ENCODE measurements around the gene SLC25A14. TPM values are rescaled to one million over a fixed set of nuclear protein-coding genes. Genes with fewer than 3 reads are reported as not detected.

SLC25A14 gene
- polyA plus RNA-seq, 1 donor from 2014 or later: 150 TPM

DNA sequence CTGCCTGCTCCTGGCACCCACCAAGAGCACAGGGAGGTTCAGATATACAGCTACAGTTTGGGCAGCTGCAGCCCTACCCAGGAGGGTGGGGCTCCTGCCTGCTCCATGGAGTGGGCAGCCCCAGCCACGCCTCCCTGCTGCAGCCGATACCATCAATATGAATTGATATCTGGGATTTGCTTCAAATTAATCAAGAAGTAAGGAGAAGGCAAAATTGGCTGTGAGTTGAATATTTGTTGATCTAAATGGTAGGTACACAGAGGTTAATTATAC lies 39.8 kb upstream of the SLC25A14 start:
- H3K9ac ChIP-seq (ENCODE audit: low read length): no peak overlapping the region
- no peak overlapping the region for H3K4me2 ChIP-seq (ENCODE audit: low read length)
- no peak overlapping the region for H3K4me3 ChIP-seq (ENCODE audit: low read length)
- H4K20me1 ChIP-seq (ENCODE audit: insufficient read depth): no peaks in the 10 kb centered on the region
- no peaks in the 10 kb centered on the region for H3K27me3 ChIP-seq (ENCODE audit: insufficient read depth, low read depth, low read length)
- no peak overlapping the region for H2AFZ ChIP-seq (ENCODE audit: low read depth, low read length)
- H3K9me3 ChIP-seq (ENCODE audit: low read length): no peaks in the 10 kb centered on the region
- no peak overlapping the region for H3K27ac ChIP-seq (ENCODE audit: low read length)
- no peaks in the 10 kb centered on the region for H3K79me2 ChIP-seq (replicated peaks; ENCODE audit: insufficient read depth, low read length)
- H3K36me3 ChIP-seq (ENCODE audit: insufficient read depth, low read length): no peaks in the 10 kb centered on the region
- H3F3A ChIP-seq (ENCODE audit: insufficient read depth, low read length, poor library complexity, severe bottlenecking): no peaks in the 10 kb centered on the region
- H3K9me2 ChIP-seq (ENCODE audit: insufficient read depth, low read length): no peaks in the 10 kb centered on the region
- TF ChIP-seq POLR2AphosphoS5 (IDR thresholded peaks at IDR 0.05): no peak
- TF ChIP-seq TAF1 (IDR thresholded peaks at IDR 0.05; ENCODE audit: low read depth): no peak
- no peak for TF ChIP-seq EP300 (conservative IDR thresholded peaks at IDR 0.05; ENCODE audit: poor library complexity, severe bottlenecking)
- no peak for TF ChIP-seq RAD21 (conservative IDR thresholded peaks at IDR 0.05)
- TF ChIP-seq EZH2 (IDR thresholded peaks at IDR 0.05; ENCODE audit: borderline replicate concordance, insufficient read depth, low read length, poor library complexity, severe bottlenecking): no peak
- TF ChIP-seq, protein P1, sequence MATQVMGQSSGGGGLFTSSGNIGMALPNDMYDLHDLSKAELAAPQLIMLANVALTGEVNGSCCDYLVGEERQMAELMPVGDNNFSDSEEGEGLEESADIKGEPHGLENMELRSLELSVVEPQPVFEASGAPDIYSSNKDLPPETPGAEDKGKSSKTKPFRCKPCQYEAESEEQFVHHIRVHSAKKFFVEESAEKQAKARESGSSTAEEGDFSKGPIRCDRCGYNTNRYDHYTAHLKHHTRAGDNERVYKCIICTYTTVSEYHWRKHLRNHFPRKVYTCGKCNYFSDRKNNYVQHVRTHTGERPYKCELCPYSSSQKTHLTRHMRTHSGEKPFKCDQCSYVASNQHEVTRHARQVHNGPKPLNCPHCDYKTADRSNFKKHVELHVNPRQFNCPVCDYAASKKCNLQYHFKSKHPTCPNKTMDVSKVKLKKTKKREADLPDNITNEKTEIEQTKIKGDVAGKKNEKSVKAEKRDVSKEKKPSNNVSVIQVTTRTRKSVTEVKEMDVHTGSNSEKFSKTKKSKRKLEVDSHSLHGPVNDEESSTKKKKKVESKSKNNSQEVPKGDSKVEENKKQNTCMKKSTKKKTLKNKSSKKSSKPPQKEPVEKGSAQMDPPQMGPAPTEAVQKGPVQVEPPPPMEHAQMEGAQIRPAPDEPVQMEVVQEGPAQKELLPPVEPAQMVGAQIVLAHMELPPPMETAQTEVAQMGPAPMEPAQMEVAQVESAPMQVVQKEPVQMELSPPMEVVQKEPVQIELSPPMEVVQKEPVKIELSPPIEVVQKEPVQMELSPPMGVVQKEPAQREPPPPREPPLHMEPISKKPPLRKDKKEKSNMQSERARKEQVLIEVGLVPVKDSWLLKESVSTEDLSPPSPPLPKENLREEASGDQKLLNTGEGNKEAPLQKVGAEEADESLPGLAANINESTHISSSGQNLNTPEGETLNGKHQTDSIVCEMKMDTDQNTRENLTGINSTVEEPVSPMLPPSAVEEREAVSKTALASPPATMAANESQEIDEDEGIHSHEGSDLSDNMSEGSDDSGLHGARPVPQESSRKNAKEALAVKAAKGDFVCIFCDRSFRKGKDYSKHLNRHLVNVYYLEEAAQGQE (IDR thresholded peaks at IDR 0.05; ENCODE audit: borderline replicate concordance): no peak
- TF ChIP-seq, protein P2, sequence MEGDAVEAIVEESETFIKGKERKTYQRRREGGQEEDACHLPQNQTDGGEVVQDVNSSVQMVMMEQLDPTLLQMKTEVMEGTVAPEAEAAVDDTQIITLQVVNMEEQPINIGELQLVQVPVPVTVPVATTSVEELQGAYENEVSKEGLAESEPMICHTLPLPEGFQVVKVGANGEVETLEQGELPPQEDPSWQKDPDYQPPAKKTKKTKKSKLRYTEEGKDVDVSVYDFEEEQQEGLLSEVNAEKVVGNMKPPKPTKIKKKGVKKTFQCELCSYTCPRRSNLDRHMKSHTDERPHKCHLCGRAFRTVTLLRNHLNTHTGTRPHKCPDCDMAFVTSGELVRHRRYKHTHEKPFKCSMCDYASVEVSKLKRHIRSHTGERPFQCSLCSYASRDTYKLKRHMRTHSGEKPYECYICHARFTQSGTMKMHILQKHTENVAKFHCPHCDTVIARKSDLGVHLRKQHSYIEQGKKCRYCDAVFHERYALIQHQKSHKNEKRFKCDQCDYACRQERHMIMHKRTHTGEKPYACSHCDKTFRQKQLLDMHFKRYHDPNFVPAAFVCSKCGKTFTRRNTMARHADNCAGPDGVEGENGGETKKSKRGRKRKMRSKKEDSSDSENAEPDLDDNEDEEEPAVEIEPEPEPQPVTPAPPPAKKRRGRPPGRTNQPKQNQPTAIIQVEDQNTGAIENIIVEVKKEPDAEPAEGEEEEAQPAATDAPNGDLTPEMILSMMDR (IDR thresholded peaks at IDR 0.05; ENCODE audit: poor library complexity, severe bottlenecking): no peak
- no peak for TF ChIP-seq SMC3 (conservative IDR thresholded peaks at IDR 0.05; ENCODE audit: poor library complexity)
- TF ChIP-seq MXI1 (conservative IDR thresholded peaks at IDR 0.05; ENCODE audit: poor library complexity, severe bottlenecking): no peak

DNA sequence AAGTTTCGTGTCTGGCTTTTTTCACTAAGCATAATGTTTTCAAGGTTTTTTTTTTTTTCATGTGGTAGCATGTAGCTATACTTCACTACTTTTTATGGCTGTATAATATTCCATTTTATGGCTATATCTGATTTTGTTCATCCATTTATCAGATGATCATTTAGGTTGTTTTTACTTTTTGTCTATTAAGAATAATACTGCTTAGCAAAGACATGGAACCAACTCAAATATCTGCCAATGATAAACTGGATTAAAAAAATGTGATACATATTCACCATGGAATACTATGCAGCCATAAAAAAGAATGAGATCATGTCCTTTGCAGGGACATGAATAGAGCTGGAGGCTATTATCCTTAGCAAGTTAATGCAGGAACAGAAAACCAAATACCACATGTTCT lies 38.3 kb upstream of the SLC25A14 start:
- H3K27me3 ChIP-seq (ENCODE audit: insufficient read depth, low read depth, low read length): no peaks in the 10 kb centered on the region
- H3K27ac ChIP-seq (ENCODE audit: low read length): no peak overlapping the region
- no peak overlapping the region for H3K9ac ChIP-seq (ENCODE audit: low read length)
- H2AFZ ChIP-seq (ENCODE audit: low read depth, low read length): no peak overlapping the region
- H4K20me1 ChIP-seq (ENCODE audit: insufficient read depth): no peaks in the 10 kb centered on the region
- no peaks in the 10 kb centered on the region for H3K36me3 ChIP-seq (ENCODE audit: insufficient read depth, low read length)
- no peak overlapping the region for H3K4me3 ChIP-seq (ENCODE audit: low read length)
- H3K9me3 ChIP-seq (ENCODE audit: low read length): no peaks in the 10 kb centered on the region
- no peaks in the 10 kb centered on the region for H3K79me2 ChIP-seq (replicated peaks; ENCODE audit: insufficient read depth, low read length)
- no peaks in the 10 kb centered on the region for H3F3A ChIP-seq (ENCODE audit: insufficient read depth, low read length, poor library complexity, severe bottlenecking)
- TF ChIP-seq MXI1 (conservative IDR thresholded peaks at IDR 0.05; ENCODE audit: poor library complexity, severe bottlenecking) (no peak), EZH2 (IDR thresholded peaks at IDR 0.05; ENCODE audit: borderline replicate concordance, insufficient read depth, low read length, poor library complexity, severe bottlenecking) (no peak), EP300 (conservative IDR thresholded peaks at IDR 0.05; ENCODE audit: poor library complexity, severe bottlenecking) (no peak), RAD21 (conservative IDR thresholded peaks at IDR 0.05) (no peak), POLR2AphosphoS5 (IDR thresholded peaks at IDR 0.05) (no peak), SMC3 (conservative IDR thresholded peaks at IDR 0.05; ENCODE audit: poor library complexity) (no peak), TAF1 (IDR thresholded peaks at IDR 0.05; ENCODE audit: low read depth) (no peak)
- TF ChIP-seq, protein P1 (IDR thresholded peaks at IDR 0.05; ENCODE audit: borderline replicate concordance): no peak
- TF ChIP-seq, protein P2 (IDR thresholded peaks at IDR 0.05; ENCODE audit: poor library complexity, severe bottlenecking): no peak
- no peak overlapping the region for H3K4me2 ChIP-seq (ENCODE audit: low read length)
- no peaks in the 10 kb centered on the region for H3K9me2 ChIP-seq (ENCODE audit: insufficient read depth, low read length)

Measured in neural cell (in vitro differentiated cells).